Central memory CD4-positive, alpha-beta T cell (primary cell): ENCODE results near the gene PXK.

Source experiments
- DNase-seq: peaks from one replicate; pipeline ENCODE4 v3.0.0; 2022

The PXK gene

DNA sequence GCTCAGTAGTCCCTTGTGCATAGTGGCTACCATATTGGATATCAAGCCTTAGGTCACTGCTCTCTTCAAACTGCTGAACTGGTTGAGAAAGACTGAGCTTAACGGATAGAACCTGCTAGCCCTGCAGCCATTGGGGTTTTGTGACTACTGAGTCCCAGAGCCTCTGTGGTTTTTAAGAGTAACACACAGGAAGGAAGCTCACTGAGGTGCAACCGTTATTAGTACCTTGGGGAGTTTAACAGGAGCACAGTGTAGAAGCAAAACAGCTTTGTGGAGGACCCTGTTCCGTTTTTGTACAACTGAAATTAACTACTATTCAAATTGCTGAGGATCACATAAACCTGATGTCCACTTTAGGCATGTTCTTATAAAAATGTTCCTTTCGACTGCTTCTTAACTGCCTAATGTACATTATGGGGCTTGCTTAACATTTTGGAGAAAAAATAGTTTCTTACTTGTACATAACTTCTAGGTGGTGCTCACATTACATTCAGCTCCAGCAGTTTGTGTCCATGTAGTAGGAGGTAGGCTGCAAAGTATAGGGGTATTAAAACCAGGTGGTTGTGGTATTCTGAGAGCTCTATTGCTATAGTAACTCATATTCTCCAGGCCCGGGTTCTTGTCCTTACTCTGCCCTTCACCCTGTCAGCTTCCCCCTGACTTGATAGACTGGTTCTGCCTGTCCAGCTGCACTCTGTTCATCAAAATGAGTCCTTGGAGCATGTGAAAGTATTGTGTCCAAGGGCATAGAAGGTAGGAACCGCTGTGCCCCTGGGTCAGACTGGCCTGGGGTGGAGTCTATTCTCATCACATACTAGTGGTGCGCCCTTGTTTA is 17.3 kb downstream of the PXK start:
- DNase-seq = no peak

DNA sequence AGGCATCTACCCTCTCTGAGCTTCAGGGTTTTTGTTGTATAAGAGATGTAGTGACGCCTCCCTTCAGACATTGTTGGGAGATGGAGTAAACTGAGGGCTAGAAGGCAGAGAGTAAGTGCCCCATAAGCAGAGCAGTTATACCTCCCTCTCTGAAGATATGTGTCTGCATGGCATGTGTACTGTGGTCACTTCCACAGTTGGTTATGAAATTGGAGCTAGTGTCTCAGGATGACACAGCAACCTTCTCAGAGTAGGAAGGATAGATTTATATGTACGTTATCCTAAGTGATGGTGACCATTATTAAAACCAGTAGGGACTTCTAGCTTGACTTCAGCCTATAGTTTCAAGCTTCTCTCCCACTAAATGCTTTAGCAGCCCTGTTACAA is 17.9 kb downstream of the PXK start:
- no peak for DNase-seq

DNA sequence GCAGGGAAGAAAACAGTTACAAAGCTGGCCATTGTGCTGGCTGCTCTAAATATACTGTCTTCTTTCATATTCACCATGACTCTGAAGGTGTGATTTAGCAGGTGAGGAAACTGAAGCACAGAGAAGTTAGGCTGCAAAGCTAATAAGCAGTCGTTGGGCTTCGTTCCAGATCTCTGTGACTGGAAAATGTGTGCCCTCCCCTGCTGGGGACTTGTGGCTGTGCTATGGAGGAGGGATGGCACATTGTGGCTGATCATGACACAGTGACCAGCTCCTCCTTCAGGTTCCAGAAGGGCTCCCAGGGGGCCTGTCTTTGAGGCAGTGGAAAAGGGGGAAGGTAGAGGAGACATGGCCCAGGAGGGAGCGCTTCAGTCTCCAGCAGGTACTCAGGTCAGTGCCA is 19.2 kb downstream of the PXK start:
- no peak for DNase-seq

DNA sequence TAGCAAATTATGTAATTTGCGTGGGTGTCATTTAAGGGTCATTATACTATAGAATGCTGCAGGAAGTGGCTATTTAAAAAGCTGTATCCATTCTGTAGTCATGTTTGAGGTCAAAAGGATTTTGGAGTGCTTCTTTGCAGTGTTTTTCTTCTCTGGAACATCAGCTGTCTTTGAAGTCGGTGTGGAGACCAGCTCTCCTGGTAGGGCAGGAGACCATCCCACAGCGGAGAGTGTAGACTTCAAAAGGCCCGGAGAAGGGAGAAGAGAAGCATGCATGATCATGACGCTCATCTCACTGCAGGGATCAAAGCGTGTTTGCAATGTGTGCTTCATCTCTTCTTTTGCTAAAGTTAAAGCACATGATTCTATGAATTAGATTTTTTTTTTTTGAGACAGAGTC is 19.9 kb downstream of the PXK start:
- DNase-seq = no peak

DNA sequence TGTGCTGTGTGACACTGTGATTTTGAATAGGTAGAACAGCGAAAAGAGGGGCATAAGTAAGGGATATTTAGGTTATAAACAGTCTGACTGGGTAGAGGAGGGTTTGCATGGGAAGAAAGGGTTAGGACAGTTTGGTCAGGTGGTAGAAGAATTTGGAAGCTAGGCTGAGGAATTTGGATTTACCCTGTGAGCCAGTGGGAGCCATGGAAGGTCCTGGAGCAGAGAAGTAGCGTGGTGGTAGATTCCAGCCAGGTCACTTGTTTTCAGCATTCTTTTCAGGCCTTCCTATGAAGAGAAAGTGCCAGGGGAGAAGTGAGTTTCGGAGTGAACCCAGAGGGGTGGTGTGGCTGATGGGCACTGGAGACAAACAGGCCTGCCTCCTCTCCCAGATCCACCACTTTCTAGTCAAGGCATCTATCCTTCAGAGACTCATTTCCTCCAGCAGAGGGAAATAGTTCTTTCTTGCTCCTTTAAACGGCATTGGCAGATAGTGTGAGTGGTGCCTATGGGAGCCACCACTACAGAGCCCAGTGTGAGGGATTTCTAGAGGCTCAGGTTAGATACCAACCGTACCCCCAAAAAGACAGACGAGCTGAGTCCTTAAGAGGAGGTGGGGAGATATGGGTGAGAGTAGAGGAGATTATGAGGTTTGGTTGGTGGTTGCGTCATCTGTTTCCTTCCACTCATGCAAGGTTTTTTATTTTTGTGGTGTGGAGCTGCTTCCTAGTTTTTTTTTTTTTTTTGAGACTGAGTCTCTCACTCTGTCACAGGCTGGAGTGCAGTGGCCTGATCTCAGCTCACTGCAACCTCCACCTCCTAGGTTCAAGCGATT is 21.2 kb downstream of the PXK start:
- DNase-seq = peak; percentile 36

DNA sequence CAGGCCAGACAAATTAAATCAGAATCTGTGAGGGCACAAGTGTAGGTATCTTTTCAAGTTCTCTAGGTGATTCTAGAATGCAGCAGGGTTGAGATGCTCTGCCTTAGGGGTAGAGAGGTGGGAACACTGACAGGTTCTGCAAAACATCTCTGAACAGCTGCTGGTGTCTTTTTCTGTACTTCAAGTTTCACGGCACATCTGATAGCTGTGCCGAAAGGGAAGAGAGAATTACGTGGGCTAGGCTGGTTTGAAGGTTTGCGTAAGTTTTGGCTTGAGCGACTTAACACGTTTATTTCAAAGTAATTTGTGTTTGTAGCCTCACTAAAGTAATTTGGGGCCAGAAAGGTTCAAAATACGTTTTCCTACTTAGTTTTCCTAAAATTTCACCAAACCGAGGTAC is 22.5 kb downstream of the PXK start:
- DNase-seq = no peak

DNA sequence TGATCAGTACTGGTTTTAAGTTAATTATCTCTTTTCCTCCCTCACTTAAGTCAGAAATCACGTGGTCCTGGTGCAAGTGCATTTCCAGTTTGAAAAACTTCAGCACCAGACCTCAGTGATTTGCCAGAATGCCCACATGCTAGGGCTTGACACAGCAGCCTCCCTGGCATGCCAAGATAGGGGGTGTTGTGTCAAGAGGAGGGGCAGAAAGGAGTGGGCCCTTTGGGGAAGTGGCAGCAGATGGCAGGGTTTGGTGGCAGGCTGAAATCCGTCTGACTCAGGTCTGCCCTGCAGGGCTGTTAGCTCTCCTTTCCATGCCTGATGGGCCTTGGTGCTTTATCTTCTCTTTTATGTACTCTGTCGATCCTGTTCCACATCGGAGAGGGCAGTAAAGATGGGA is 23.4 kb downstream of the PXK start:
- DNase-seq = no peak

DNA sequence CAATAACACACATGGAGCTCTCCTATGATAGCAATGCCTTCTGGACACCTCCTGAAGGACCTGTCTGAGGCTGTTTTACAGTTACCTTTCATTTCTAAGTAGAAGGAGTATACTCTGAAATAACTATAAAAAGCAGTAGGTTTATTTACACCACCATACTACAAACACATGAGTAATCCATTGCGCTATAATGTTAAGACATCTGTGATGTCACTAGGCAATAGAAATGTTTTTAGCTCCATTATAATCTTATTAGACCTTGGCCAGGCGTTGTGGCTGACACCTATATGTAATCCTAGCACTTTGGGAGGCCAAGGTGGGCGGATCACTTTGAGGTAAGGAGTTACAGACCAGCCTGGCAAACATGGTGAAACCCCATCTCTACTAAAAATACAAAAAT is 24.7 kb downstream of the PXK start:
- DNase-seq = no peak

DNA sequence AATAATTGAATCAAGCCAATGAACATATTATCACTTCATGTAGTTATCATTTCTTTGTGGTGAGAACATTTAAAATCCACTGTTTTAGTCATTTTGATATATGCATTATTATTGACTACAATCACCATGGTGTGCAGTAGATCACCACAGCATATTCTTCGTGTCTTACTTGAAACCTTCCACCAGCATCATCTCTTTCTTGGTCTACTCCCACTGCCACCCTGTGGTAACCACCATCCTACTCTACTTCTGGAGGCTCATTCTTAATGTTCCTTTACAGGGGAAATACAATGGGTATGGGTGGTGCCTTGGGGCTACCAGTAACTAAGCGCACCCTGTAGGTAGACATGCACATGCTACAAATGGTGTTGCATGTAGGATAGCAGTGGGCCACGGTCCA is 25.4 kb downstream of the PXK start:
- no peak for DNase-seq

DNA sequence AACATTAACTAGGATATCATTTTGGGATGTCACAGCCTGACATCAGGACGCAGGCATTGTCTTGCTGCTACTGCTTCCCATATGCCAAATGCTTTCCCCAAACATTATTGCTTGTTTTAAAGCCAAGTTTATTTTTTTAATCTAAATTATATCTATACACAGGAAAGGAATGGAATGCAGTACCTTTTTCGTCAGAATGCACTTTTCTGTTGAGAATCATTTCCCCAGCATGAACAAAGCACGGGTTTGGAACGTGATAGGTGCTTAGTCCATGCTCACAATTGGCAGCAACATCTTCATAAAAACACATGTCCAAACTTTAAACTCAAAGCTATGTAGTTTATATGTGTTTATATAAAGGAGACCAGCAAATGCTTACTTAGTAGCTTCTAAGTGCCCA is 26.1 kb downstream of the PXK start:
- DNase-seq = no peak

DNA sequence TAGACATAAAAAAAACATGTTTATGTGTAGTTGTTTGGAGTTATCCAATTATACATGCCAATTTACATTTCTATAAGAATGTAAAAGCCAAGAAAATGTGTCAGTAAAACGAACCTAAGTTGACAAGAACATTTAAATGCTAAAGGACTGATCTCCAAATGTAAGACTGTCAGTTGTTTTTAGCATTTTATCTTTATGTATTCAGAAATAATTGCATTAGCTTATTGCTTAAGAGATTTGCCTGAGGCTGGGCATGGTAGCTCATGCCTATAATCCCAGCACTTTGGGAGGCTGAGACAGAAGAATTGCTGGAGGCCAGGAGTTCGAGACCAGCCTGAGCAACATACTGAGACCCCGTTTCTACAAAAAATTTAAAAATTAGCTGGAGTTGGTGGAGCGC is 26.9 kb downstream of the PXK start:
- DNase-seq = no peak

DNA sequence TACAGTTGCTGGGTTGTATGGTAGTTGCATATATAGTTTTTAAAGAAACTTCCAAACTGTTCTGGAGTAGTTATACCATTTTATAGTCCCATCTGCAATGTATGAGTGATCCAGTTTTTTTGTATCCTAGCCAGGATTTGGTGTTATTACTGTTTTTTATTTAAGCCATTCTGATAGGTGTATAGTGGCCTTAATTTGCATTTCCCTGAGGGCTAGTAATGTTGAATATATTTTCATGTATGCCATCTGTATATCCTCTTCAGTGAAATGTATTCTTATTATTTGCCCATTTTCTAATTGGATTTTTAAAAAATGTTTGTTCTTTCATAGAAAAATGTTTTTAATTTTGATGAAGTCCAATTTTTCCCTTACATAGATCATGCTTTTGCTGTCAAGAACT is 29.2 kb downstream of the PXK start:
- DNase-seq = no peak

DNA sequence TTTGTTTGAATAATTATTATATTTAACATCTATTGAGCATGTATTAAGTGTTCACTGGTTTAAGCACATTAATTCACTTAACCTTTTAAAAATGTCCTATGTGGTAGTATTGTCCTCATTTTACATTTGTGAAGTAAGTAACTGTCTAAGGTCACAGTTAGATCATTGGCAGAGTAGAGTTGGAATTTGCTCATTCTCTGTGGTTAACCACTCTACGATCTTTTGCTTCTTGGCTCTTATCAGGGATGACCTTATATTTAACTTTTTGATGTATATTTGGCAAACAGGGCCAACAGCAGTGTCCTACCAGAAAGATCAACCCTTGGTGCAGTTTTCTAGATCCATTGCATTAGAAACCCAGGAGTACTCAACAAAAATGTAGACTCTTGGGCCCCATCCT is 34.0 kb downstream of the PXK start:
- no peak for DNase-seq

DNA sequence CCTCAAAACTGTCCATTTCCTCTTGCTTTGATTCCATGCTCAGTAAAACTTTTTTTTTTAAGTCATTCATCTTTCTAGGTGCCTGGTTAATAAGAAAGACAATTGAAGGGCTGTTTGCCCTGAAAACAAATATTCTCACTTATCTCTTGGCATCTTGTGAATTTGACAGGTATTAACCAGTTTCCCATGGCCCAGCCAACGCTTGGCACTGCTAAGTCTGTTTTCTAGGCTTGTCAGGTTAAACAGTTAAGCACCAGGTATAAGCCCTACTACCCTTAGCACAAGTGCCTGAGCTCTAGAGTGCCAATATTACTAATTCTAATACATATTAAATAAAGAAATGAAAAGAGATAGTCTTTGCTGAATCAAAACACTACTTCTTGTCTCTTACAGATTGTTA is 36.3 kb downstream of the PXK start:
- no peak for DNase-seq

DNA sequence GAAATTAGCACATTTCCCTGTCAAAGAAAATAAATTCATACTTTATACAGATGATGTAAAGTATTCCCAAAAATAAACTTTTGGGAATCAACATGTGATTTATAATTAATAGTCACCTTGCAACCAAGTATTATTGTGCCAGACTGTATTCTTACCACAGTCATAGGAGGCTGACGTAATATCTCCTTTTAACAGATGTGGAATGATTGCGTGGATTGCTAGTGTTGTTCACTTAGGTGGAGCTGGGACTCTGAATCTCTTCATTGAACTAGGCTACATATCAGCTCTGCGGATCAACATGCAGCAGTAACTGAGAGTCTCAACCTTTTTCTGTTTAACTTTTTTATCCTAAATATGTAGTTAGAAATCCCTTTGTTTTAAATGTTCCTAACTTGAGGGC is 37.2 kb downstream of the PXK start:
- DNase-seq = no peak

DNA sequence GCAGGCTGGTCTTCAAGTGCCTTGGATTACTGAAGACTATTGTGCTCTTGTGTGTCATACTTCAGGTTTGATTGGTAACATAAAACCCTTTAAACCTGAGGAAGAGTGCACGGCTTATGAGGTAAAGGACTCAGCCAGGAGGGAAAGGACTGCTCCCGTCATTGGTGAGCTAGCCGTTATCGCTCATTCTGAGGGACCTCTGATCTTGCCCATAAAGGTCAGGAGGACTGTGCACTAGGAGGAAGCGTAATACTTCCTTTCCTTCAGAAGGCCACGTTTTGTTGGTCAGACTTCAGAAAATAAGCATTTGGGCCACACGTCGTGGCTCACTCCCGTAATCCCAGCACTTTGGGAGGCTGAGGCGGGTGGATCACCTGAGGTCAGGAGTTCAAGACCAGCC is 37.7 kb downstream of the PXK start:
- DNase-seq = no peak

DNA sequence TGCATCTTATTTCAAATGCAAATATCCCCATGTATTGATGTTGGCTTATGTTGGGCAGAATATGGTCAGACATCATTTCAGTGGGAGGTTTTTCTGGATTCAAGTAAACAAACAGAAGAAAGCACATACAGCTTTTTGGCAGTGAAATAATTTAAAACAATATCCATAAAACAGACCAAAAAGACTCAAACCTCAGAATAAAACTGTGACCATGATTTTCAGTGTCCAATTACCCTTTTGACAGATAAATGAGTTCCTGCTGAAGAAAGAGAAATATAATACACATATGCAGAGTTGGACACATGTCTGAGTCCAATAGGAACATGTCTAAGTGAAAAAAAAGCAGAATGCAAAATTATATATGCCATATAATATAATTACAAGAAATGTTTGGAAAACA is 39.1 kb downstream of the PXK start:
- DNase-seq = no peak

DNA sequence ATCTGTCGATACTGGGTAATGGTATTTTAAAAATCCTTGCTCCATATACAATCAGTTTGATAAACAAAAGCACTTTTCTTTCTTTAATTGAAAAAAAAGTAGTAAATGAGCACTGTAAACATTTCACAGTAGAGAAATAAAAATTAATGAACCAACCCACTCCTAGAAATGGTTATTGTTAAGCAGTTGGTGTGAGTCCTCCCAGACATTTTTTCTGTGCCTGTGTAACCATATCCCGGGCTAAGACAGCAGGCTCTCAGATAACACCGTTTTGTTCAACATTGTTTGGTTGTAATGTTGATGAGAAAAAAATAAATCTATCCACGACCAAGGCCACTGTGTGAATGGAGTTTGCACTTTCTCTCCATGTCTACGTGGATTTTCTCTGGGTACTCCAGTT is 42.6 kb downstream of the PXK start:
- no peak for DNase-seq

DNA sequence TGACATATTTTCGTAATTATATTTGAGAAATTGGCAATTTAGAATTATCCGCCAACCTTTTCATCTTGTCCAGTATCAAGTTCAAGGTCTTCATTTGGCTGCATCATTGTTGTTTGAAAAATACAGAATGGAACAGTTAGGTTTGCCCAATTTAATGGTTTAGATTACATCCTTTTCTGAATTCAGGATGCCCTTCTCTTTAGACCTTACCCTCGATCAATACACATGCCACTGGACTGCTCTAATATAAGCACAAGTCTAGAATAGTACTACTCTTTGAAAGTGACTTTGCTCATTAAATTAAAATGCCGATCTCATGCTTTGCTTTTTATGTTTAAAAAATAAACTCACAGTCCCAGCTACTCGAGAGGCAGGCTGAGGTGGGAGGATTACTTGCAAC is 44.5 kb downstream of the PXK start:
- DNase-seq = no peak

DNA sequence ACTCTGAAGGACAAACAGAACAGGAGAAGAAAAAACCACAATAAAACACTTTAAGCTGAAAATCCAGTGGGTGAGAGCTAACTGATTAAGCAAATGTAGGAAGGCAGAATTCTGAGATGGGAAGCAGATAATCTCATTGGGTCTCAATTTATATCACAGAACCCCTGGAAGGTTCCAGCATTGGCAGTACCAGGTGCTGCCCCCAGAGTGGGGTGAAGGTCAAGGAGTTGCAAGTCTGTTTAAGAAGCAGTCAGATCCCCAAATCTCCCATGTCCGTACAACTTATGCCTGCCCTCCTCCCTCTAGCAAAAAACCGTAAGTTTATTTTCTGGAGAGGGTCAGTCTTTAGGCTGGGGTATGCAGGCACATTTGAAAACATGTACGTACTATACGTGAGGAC is 45.1 kb downstream of the PXK start:
- DNase-seq = no peak

DNA sequence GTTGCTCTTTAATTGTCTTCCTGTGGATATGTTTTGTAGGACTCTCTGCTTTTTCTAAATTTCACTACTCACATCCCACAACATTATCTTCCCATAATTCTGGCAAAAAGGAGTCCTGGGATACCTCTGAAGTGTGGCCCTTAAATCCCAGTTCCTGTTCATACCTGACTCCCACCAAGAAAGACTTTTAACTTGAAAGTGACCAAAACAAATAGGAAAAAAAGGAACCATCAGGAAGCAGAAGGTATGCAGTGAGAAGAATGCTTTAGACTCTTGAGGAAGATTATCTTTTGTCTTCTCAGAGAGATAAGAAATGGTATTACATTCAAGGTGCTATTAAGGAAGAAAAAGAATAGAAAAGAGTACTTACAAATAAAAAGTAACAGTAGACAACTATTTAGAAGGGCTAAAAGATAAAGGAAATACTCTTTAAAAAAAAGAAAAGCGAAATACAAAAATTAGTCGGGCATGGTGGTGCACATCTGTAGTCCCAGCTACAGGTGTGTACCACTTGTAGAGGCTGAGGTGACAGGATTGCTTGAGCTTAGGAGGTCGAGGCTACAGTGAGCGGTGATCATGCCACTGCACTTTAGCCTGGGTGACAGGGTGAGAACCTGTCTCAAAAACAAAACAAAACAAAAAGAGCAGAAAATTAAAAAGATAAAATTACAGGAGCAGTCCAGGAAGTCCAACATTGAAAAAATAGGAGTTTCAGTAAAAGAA is 46.8 kb downstream of the PXK start:
- no peak for DNase-seq

DNA sequence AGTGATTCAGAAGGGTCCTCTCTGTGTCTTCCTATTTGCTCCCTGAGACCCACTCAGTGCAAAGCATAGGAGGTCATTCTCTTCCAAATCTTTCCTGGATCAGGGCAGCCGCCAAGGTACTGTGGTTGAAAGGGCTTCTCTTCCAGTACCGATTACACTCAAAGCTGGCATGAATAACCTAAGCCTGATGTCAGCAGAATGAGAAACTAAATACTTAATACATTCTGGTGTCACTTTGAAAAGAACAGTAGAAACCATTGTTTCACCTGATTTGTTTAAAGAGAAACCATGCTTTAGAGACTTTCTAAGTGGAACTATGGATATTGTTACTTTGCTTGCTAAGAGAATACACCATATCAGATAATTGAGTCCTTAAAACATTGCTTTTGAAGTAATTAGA is 50.8 kb downstream of the PXK start:
- DNase-seq = no peak

DNA sequence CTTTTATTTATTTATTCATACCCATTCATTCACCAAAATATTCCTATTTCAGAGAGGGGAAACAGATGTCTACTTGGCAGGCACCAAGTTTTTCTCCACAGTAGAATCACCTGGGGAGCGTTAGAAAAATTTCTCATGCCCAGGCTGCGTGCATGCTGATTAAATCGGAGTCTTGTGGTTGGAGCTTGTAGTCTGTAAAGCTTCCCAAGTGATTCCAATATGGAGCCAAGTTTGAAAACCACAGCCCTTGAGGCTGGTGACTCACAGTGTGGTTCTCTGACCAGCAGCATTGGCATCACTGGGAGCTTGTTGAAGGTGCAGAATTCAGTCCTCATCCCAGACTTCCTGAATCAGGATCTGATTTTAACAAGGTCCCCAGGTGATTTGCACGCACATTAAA is 51.2 kb downstream of the PXK start:
- DNase-seq = no peak
